PC-9 (cell line): ENCODE results near the gene ALG2. TPM values are rescaled to one million over a fixed set of nuclear protein-coding genes. Genes with fewer than 3 reads are reported as not detected.

Source experiments
- BruUV-seq: library from RNA; stranded (reverse); fragments of 400-500 nt; replicated peaks from 2 replicates; lab custom pipeline; 2021; lab: Mats Ljungman, UMichigan
- CTCF ChIA-PET: fragments of 300-600 bp; sonication (Branson Sonifier 250); formaldehyde crosslinking; loops from one replicate; lab custom pipeline; 2022; ENCODE audit warnings: antibody characterized with exemption; lab: Charles Lee
- POLR2A ChIA-PET: fragments of 300-600 bp; sonication (Branson Sonifier 250); formaldehyde crosslinking; loops from one replicate; lab custom pipeline; 2022; ENCODE audit warnings: antibody characterized with exemption; ENCODE audit not compliant: unreplicated experiment; lab: Charles Lee
- DNase-seq, 2 experiments: peaks; one replicate each; pipeline versions ENCODE4 v3.0.0 to v3.0.0-alpha.2; 2015 to 2022; ENCODE audit warnings: mixed read lengths in 1 of 2
- H2AFZ ChIP-seq: fragments of 200-600 bp; sonication (generic); 2 replicates; pipeline ENCODE4 v1.8.1; 2017; ENCODE audit warnings: antibody characterized with exemption
- H3F3A ChIP-seq: fragments of 200-600 bp; sonication (generic); 2 replicates; pipeline ENCODE4 v1.8.1; 2017; ENCODE audit warnings: antibody characterized with exemption, mild to moderate bottlenecking, low read depth; ENCODE audit not compliant: insufficient read depth
- H3K27ac ChIP-seq: fragments of 200-600 bp; sonication (generic); 2 replicates; pipeline ENCODE4 v1.6.1; 2016; ENCODE audit warnings: mixed run types
- H3K27me3 ChIP-seq: fragments of 200-600 bp; sonication (generic); 2 replicates; pipeline ENCODE4 v1.6.1; 2016; ENCODE audit warnings: low read depth, mixed run types; ENCODE audit not compliant: insufficient read depth
- H3K36me3 ChIP-seq: fragments of 200-600 bp; sonication (generic); 2 replicates; pipeline ENCODE4 v1.6.1; 2016; ENCODE audit warnings: low read depth, mixed run types
- H3K4me1 ChIP-seq: fragments of 200-600 bp; sonication (generic); replicated peaks from 2 replicates; pipeline ENCODE4 v1.6.1; 2016; ENCODE audit warnings: mixed run types; ENCODE audit not compliant: insufficient read depth
- H3K4me2 ChIP-seq: fragments of 200-600 bp; sonication (generic); 2 replicates; pipeline ENCODE4 v1.6.1; 2017; ENCODE audit warnings: mixed run types
- H3K4me3 ChIP-seq: fragments of 200-600 bp; sonication (generic); 2 replicates; pipeline ENCODE4 v1.6.1; 2016; ENCODE audit warnings: mixed run types
- H3K79me2 ChIP-seq: fragments of 200-600 bp; sonication (generic); 2 replicates; pipeline ENCODE4 v1.6.1; 2017; ENCODE audit warnings: low read depth, mixed run types
- H3K9me2 ChIP-seq: fragments of 200-600 bp; sonication (generic); 2 replicates; pipeline ENCODE4 v1.8.1; 2017; ENCODE audit warnings: mild to moderate bottlenecking; ENCODE audit not compliant: insufficient read depth
- H3K9me3 ChIP-seq: fragments of 200-600 bp; sonication (generic); 2 replicates; pipeline ENCODE4 v1.8.1; 2016; ENCODE audit warnings: low read depth; ENCODE audit not compliant: insufficient read depth
- H4K20me1 ChIP-seq: fragments of 200-600 bp; sonication (generic); 2 replicates; pipeline ENCODE4 v1.8.1; 2017; ENCODE audit not compliant: insufficient read depth
- CTCF ChIP-seq: fragments of 200-600 bp; sonication (generic); conservative IDR thresholded peaks from 2 replicates; pipeline ENCODE4 v1.6.1; 2017; ENCODE audit warnings: mixed run types, antibody characterized with exemption, mild to moderate bottlenecking, moderate library complexity
- EZH2 ChIP-seq: fragments of 200-600 bp; sonication (generic); IDR thresholded peaks from 2 replicates; pipeline ENCODE4 v1.8.0; 2017; ENCODE audit warnings: antibody characterized with exemption, low read depth
- intact Hi-C: fragments of 100-400 bp; cut with micrococcal nuclease; formaldehyde crosslinking; loops from one replicate; pipeline ENCODE4 v1.10.0; 2022; ENCODE audit not compliant: unreplicated experiment
- total RNA-seq: library from RNA; stranded (reverse); gene quantifications from 2 replicates; pipeline ENCODE4 v1.2.3, GENCODE V29; 2021

Gene ALG2
- total RNA-seq, 1 experiment from 2014 or later: 30.2 TPM

- ChIA-PET POLR2A (no interaction called here), CTCF (no interaction called here)
- Histone ChIP-seq H3K9me2 (no peaks in the 10 kb centered on the region), H3K27ac (no peak overlapping the region), H3K36me3 (no peaks in the 10 kb centered on the region), H3K4me1 (no peaks in the 10 kb centered on the region), H4K20me1 (no peaks in the 10 kb centered on the region), H3K79me2 (no peaks in the 10 kb centered on the region), H3K4me2 (no peak overlapping the region), H3F3A (no peaks in the 10 kb centered on the region), H3K27me3 (no peaks in the 10 kb centered on the region), H3K9me3 (no peaks in the 10 kb centered on the region), H3K4me3 (no peak overlapping the region), H2AFZ (no peak overlapping the region)
- intact Hi-C loops: no loop called here
- DNase-seq: no peak
- BruUV-seq: no TSS peak
- TF ChIP-seq CTCF: no peak
- TF ChIP-seq EZH2: no peak
Measured at GRCh38 chr9:99178912-99179872, 42.5 kb downstream of the ALG2 start.

GRCh38 chr9:99177576-99178366 is 44.0 kb downstream of the ALG2 start:
- H3K27ac ChIP-seq: no peak overlapping the region
- H3K4me2 ChIP-seq: no peak overlapping the region
- no peaks in the 10 kb centered on the region for H3K4me1 ChIP-seq
- TF ChIP-seq EZH2: no peak
- TF ChIP-seq CTCF: no peak
- no peaks in the 10 kb centered on the region for H3K27me3 ChIP-seq
- no peaks in the 10 kb centered on the region for H3K79me2 ChIP-seq
- POLR2A ChIA-PET: no interaction called here
- no peaks in the 10 kb centered on the region for H4K20me1 ChIP-seq
- no peak overlapping the region for H2AFZ ChIP-seq
- intact Hi-C loops: no loop called here
- H3K4me3 ChIP-seq: no peak overlapping the region
- no peak for DNase-seq
- no peaks in the 10 kb centered on the region for H3F3A ChIP-seq
- no peaks in the 10 kb centered on the region for H3K9me2 ChIP-seq
- BruUV-seq: no TSS peak
- CTCF ChIA-PET: no interaction called here
- H3K36me3 ChIP-seq: no peaks in the 10 kb centered on the region
- H3K9me3 ChIP-seq: no peaks in the 10 kb centered on the region

- BruUV-seq: no TSS peak
- H3K9me2 ChIP-seq: no peaks in the 10 kb centered on the region
- no peak for TF ChIP-seq CTCF
- no peak for TF ChIP-seq EZH2
- no peaks in the 10 kb centered on the region for H3F3A ChIP-seq
- no peak overlapping the region for H3K4me3 ChIP-seq
- no peak overlapping the region for H2AFZ ChIP-seq
- H4K20me1 ChIP-seq: no peaks in the 10 kb centered on the region
- no peaks in the 10 kb centered on the region for H3K27me3 ChIP-seq
- no peak for DNase-seq
- no peak overlapping the region for H3K27ac ChIP-seq
- intact Hi-C loops: no loop called here
- no peaks in the 10 kb centered on the region for H3K9me3 ChIP-seq
- H3K4me2 ChIP-seq: no peak overlapping the region
- no peaks in the 10 kb centered on the region for H3K79me2 ChIP-seq
- CTCF ChIA-PET: no interaction called here
- no peaks in the 10 kb centered on the region for H3K36me3 ChIP-seq
- no peaks in the 10 kb centered on the region for H3K4me1 ChIP-seq
- POLR2A ChIA-PET: no interaction called here
Measured at GRCh38 chr9:99176527-99177013, 45.2 kb downstream of the ALG2 start.
